Dedifferentiated amniotic fluid mesenchymal stem cell (primary cell): ENCODE data around the gene ZNRF1.
"Not testable (repeated sequence)": the region's sequence is repeated elsewhere in the genome, so short reads cannot be mapped to it uniquely, and the experiment has no call there.

ENCODE experiments used
- DNase-seq: peaks from one replicate; pipeline ENCODE4 v3.0.0-alpha.2; 2016; ENCODE audit errors: extremely low spot score

Gene ZNRF1

GRCh38 chr16:75113541-75114121 is 114.8 kb downstream of the ZNRF1 start:
- no peak for DNase-seq

GRCh38 chr16:75114179-75114945 is 115.5 kb downstream of the ZNRF1 start:
- no peak for DNase-seq

GRCh38 chr16:75114946-75115825 is 116.4 kb downstream of the ZNRF1 start:
- no peak for DNase-seq

- no peak for DNase-seq
These were observed 117.5 kb downstream of the ZNRF1 start, which contains the start of gene LDHD for GRCh38 chr16:75116081-75116910. LDHD (minus strand) TSS chr16:75116780; CDS start chr16:75116720, 60 bp downstream.

- DNase-seq: no peak
These were observed 118.1 kb downstream of the ZNRF1 start for GRCh38 chr16:75116911-75117245.

GRCh38 chr16:75118943-75119539 is 120.2 kb downstream of the ZNRF1 start:
- no peak for DNase-seq

- no peak for DNase-seq
These were observed 121.4 kb downstream of the ZNRF1 start for GRCh38 chr16:75120253-75120652.

GRCh38 chr16:75121949-75122568 is 123.2 kb downstream of the ZNRF1 start:
- no peak for DNase-seq

GRCh38 chr16:75122609-75123008 is 123.8 kb downstream of the ZNRF1 start:
- no peak for DNase-seq

- no peak for DNase-seq
These were observed 129.0 kb downstream of the ZNRF1 start for GRCh38 chr16:75127713-75128415.

GRCh38 chr16:75129421-75130149 is 130.8 kb downstream of the ZNRF1 start:
- not testable (repeated sequence) for DNase-seq

GRCh38 chr16:75130150-75130771 is 131.4 kb downstream of the ZNRF1 start:
- DNase-seq: no peak

GRCh38 chr16:75131081-75131480 is 132.3 kb downstream of the ZNRF1 start:
- DNase-seq: no peak

- no peak for DNase-seq
These were observed 139.4 kb downstream of the ZNRF1 start for GRCh38 chr16:75138233-75138632.

- DNase-seq: no peak
These were observed 139.8 kb downstream of the ZNRF1 start for GRCh38 chr16:75138636-75139035.

GRCh38 chr16:75139498-75139897 is 140.7 kb downstream of the ZNRF1 start:
- DNase-seq: no peak

GRCh38 chr16:75143941-75144340 is 145.1 kb downstream of the ZNRF1 start:
- no peak for DNase-seq

- DNase-seq: no peak
These were observed 149.1 kb downstream of the ZNRF1 start for GRCh38 chr16:75147968-75148310.
